ENCODE measurements around the gene CENPE. TPM values are rescaled to one million over a fixed set of nuclear protein-coding genes. Genes with fewer than 3 reads are reported as not detected.

CENPE gene
- total RNA-seq, result 4.9 and 14.6 TPM in 2 replicates

DNA sequence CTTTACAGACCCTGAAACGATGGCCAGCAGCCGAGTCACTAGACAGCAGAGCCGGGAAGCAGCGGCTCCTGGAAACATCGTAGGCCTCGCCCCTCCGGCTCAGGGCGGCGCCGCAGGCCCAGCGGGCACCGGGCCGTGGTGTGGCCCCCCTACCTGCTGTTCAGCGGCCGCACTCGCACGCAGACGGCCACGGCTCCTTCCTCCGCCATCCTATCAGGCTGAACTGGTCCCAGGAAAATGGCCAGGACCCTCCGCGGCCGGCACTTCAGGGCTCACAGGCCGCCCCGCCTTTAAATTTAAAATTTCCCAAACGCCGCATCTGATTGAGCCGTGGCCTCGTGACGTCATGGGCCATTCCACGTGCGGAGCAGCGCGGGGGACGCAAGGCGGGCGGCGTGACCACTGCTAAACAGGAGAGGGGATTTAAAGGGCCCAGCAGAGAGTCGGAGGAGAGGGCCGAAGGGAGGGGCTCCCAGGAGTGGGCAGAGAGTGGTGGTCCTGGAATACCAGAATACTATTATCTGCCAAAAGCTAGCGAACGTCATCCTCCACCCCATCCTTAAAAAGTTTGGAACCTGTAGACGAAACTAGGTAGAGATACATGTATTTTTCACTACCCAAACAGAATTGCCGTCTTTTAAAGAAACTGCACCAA, at the start of gene CENPE:
TSS of gene CENPE (minus strand) at position 233 of the 655 bp plus-strand sequence. CDS start at position 209, 24 bp downstream.

DNA sequence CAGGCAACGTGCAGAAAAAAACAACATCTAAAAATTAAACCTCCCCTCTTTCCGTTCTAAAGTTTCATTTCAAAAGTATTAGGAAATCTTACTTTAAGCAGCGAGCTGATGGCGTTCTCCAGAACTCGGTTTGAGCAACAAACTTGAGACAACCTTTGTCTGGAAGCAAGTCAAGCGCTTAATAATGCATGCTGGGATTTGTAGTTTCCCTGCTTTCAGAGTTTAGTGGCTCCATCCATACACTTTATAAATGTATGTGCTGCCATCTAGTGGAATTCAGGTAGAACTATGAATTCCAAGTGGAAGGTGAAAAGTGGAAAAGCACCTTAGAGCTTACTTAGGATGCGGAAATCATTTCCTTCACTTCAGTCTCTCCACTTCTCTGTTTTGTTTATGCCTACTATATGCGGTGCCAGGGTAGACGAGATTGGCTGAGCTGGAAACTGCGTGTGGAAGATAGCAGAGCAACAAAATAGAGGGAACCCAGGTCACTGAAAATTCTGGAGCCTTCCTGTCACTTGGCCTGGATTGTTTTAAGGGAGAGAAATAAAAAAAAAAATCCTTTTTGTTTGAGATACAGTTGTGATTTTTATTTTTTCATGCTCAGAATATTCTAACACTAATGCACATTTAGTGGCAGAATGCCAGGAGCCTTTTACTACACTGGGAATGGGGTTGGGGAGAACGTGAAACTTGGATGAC, 98.3 kb downstream of the CENPE start, which contains the start of gene BDH2:
TSS of gene BDH2 (minus strand) at position 144 of the 702 bp plus-strand sequence. CDS start 3,580 bp downstream, outside the sequence.

GRCh38 chr4:103076747-103077347, 121.3 kb downstream of the CENPE start, which contains the start of gene SLC9B2:
Gene SLC9B2, minus strand, starts transcription at chr4:103076761. Its CDS starts 9,211 bp downstream, at chr4:103067550.

Other genes with a start within 250 kb of the CENPE start
- 0.08 TPM in 1 of 2 replicates, not detected in the other for gene SLC9B1, start 178.6 kb downstream of the CENPE start, total RNA-seq
- gene SLC9B2, start 121.6 kb downstream of the CENPE start, total RNA-seq, result 18.7 and 21.3 TPM in 2 replicates
- gene BDH2, start 98.5 kb downstream of the CENPE start, total RNA-seq, result 20.4 and 37.9 TPM in 2 replicates

All from hair follicular keratinocyte (primary cell).